Stimulated activated CD4-positive, alpha-beta T cell treated with anti-CD3 and anti-CD28 coated beads, Interleukin-4, amount 100 ng/mL, for 4 hours (primary cell): Measurements from ENCODE around the gene MRTFB.
A peak's percentile ranks its signal among the peaks of the same experiment; 100 is the strongest.
"Not testable (repeated sequence)": the region's sequence is repeated elsewhere in the genome, so short reads cannot be mapped to it uniquely, and the experiment has no call there.

ENCODE experiments used
- DNase-seq, 2 experiments: peaks; one replicate each; pipeline ENCODE4 v3.0.0-alpha.2; 2020

MRTFB gene

GRCh38 chr16:14070877-14071575 is at the start of gene MRTFB:
TSS of gene MRTFB (plus strand) at chr16:14071319. CDS start at chr16:14140607, 69,288 bp downstream.
- peak; percentile 73 to 86 for DNase-seq

- not testable (repeated sequence) for DNase-seq
These were observed 47.6 kb upstream of the MRTFB start for GRCh38 chr16:14023526-14023925.

- no peak for DNase-seq
These were observed 46.8 kb upstream of the MRTFB start for GRCh38 chr16:14024283-14024682.

GRCh38 chr16:14026572-14027285 is 44.4 kb upstream of the MRTFB start:
- DNase-seq: no peak

- DNase-seq: no peak
These were observed 42.9 kb upstream of the MRTFB start for GRCh38 chr16:14028202-14028601.

GRCh38 chr16:14029658-14030057 is 41.5 kb upstream of the MRTFB start:
- no peak for DNase-seq

GRCh38 chr16:14035092-14035491 is 36.0 kb upstream of the MRTFB start:
- no peak for DNase-seq

GRCh38 chr16:14036889-14037288 is 34.2 kb upstream of the MRTFB start:
- DNase-seq: no peak

- DNase-seq: no peak
These were observed 33.2 kb upstream of the MRTFB start for GRCh38 chr16:14037960-14038359.

- no peak for DNase-seq
These were observed 30.0 kb upstream of the MRTFB start for GRCh38 chr16:14041164-14041563.

- DNase-seq: no peak
These were observed 28.4 kb upstream of the MRTFB start for GRCh38 chr16:14042706-14043105.

GRCh38 chr16:14043278-14043677 is 27.8 kb upstream of the MRTFB start:
- no peak for DNase-seq

GRCh38 chr16:14043793-14044192 is 27.3 kb upstream of the MRTFB start:
- DNase-seq: no peak

GRCh38 chr16:14047121-14047859 is 23.8 kb upstream of the MRTFB start:
- DNase-seq: not testable (repeated sequence)

- DNase-seq: no peak
These were observed 20.7 kb upstream of the MRTFB start for GRCh38 chr16:14050291-14051027.

- DNase-seq: no peak
These were observed 19.9 kb upstream of the MRTFB start for GRCh38 chr16:14051103-14051729.

GRCh38 chr16:14056970-14057369 is 14.1 kb upstream of the MRTFB start:
- DNase-seq: no peak

GRCh38 chr16:14057878-14058382 is 13.2 kb upstream of the MRTFB start:
- no peak for DNase-seq

- no peak for DNase-seq
These were observed 9.3 kb upstream of the MRTFB start for GRCh38 chr16:14061732-14062259.

- no peak for DNase-seq
These were observed 8.9 kb upstream of the MRTFB start for GRCh38 chr16:14062261-14062660.

GRCh38 chr16:14063618-14064581 is 7.2 kb upstream of the MRTFB start:
- DNase-seq: no peak
